ENCODE measurements around the gene POLR2E.
"Not testable (repeated sequence)": the region's sequence is repeated elsewhere in the genome, so short reads cannot be mapped to it uniquely, and the experiment has no call there.

POLR2E gene

GRCh38 chr19:1122972-1123363 is 27.8 kb upstream of the POLR2E start:
- peak; percentile 77 to 86 for DNase-seq (ENCODE audit: low read depth in 1 of 2, low spot score in 1 of 2)
- in situ Hi-C loops (cut with HindIII; ENCODE audit: low pct_unique_long_range_greater_than_20kb, low sequenced_read_pairs), result no loop called here
- TF ChIP-seq JUND (IDR thresholded peaks at IDR 0.05; ENCODE audit: low read depth), result no peak

GRCh38 chr19:1122021-1122971 is 27.1 kb upstream of the POLR2E start:
- in situ Hi-C loops (cut with HindIII; ENCODE audit: low pct_unique_long_range_greater_than_20kb, low sequenced_read_pairs), result no loop called here
- DNase-seq (ENCODE audit: low read depth in 1 of 2, low spot score in 1 of 2), result no peak
- no peak for TF ChIP-seq JUND (IDR thresholded peaks at IDR 0.05; ENCODE audit: low read depth)

GRCh38 chr19:1121395-1121794 is 26.2 kb upstream of the POLR2E start:
- in situ Hi-C loops (cut with HindIII; ENCODE audit: low pct_unique_long_range_greater_than_20kb, low sequenced_read_pairs), result no loop called here
- TF ChIP-seq JUND (IDR thresholded peaks at IDR 0.05; ENCODE audit: low read depth), result no peak
- DNase-seq (ENCODE audit: low read depth in 1 of 2, low spot score in 1 of 2), result no peak

- no peak for DNase-seq (ENCODE audit: low read depth in 1 of 2, low spot score in 1 of 2)
- no peak for TF ChIP-seq JUND (IDR thresholded peaks at IDR 0.05; ENCODE audit: low read depth)
- in situ Hi-C loops (cut with HindIII; ENCODE audit: low pct_unique_long_range_greater_than_20kb, low sequenced_read_pairs), result no loop called here
These were observed 24.5 kb upstream of the POLR2E start for GRCh38 chr19:1119475-1120217.

- TF ChIP-seq JUND (IDR thresholded peaks at IDR 0.05; ENCODE audit: low read depth), result no peak
- in situ Hi-C loops (cut with HindIII; ENCODE audit: low pct_unique_long_range_greater_than_20kb, low sequenced_read_pairs), result no loop called here
- DNase-seq (ENCODE audit: low read depth in 1 of 2, low spot score in 1 of 2), result no peak
These were observed 23.8 kb upstream of the POLR2E start for GRCh38 chr19:1118999-1119398.

GRCh38 chr19:1117654-1118053 is 22.5 kb upstream of the POLR2E start:
- in situ Hi-C loops (cut with HindIII; ENCODE audit: low pct_unique_long_range_greater_than_20kb, low sequenced_read_pairs), result no loop called here
- no peak for TF ChIP-seq JUND (IDR thresholded peaks at IDR 0.05; ENCODE audit: low read depth)
- no peak for DNase-seq (ENCODE audit: low read depth in 1 of 2, low spot score in 1 of 2)

- DNase-seq (ENCODE audit: low read depth in 1 of 2, low spot score in 1 of 2), result no peak
- TF ChIP-seq JUND (IDR thresholded peaks at IDR 0.05; ENCODE audit: low read depth), result no peak
- in situ Hi-C loops (cut with HindIII; ENCODE audit: low pct_unique_long_range_greater_than_20kb, low sequenced_read_pairs), result no loop called here
These were observed 21.8 kb upstream of the POLR2E start for GRCh38 chr19:1116726-1117581.

GRCh38 chr19:1115646-1116420 is 20.7 kb upstream of the POLR2E start:
- DNase-seq (ENCODE audit: low read depth in 1 of 2, low spot score in 1 of 2), result no peak
- in situ Hi-C loops (cut with HindIII; ENCODE audit: low pct_unique_long_range_greater_than_20kb, low sequenced_read_pairs), result no loop called here
- TF ChIP-seq JUND (IDR thresholded peaks at IDR 0.05; ENCODE audit: low read depth), result no peak

GRCh38 chr19:1114728-1115127 is 19.6 kb upstream of the POLR2E start:
- DNase-seq (ENCODE audit: low read depth in 1 of 2, low spot score in 1 of 2); in situ Hi-C loops (cut with HindIII; ENCODE audit: low pct_unique_long_range_greater_than_20kb, low sequenced_read_pairs): not testable (repeated sequence)

GRCh38 chr19:1113986-1114483 is 18.9 kb upstream of the POLR2E start:
- in situ Hi-C loops (cut with HindIII; ENCODE audit: low pct_unique_long_range_greater_than_20kb, low sequenced_read_pairs), result no loop called here
- no peak for TF ChIP-seq JUND (IDR thresholded peaks at IDR 0.05; ENCODE audit: low read depth)
- DNase-seq (ENCODE audit: low read depth in 1 of 2, low spot score in 1 of 2), result no peak

GRCh38 chr19:1113030-1113985 is 18.1 kb upstream of the POLR2E start:
- TF ChIP-seq JUND (IDR thresholded peaks at IDR 0.05; ENCODE audit: low read depth), result no peak
- in situ Hi-C loops (cut with HindIII; ENCODE audit: low pct_unique_long_range_greater_than_20kb, low sequenced_read_pairs), result no loop called here
- DNase-seq (ENCODE audit: low read depth in 1 of 2, low spot score in 1 of 2), result peak; percentile 94 to 95

All from T47D (cell line).